MM.1S (cell line): ENCODE results near the gene IMMP2L.

Experiments used
- EZH2 ChIP-seq: fragments of 300-600 bp; sonication (generic); optimal IDR thresholded peaks from 2 replicates; pipeline ENCODE3; 2017; ENCODE audit warnings: low read depth, mild to moderate bottlenecking, antibody characterized with exemption, low read length, mixed read lengths
- TF ChIP-seq, protein P1 (sequence below): fragments of 300-600 bp; sonication (generic); IDR thresholded peaks from 2 replicates; pipeline ENCODE4 v1.5.1; 2016; ENCODE audit warnings: antibody characterized with exemption, low read length, mixed read lengths

DNA sequence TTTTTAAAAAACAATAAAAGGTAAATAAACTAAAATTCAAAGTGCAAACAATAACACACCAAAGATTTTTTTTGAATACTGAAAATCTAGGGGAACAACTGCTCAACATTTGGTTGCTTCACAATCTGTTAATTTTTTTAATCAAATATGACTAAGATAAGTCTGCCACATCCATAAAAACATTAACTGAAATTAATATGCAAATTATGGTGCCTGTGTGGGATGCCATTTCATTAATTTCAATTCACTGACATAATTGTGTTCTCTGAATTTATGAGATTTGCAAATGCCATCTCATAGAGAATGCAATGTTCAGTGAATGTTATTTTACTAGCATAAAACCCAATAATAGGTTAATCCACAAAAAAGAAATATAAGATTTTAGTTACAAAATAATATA is 237.5 kb downstream of the IMMP2L start:
- TF ChIP-seq EZH2: no peak
- TF ChIP-seq, protein P1, sequence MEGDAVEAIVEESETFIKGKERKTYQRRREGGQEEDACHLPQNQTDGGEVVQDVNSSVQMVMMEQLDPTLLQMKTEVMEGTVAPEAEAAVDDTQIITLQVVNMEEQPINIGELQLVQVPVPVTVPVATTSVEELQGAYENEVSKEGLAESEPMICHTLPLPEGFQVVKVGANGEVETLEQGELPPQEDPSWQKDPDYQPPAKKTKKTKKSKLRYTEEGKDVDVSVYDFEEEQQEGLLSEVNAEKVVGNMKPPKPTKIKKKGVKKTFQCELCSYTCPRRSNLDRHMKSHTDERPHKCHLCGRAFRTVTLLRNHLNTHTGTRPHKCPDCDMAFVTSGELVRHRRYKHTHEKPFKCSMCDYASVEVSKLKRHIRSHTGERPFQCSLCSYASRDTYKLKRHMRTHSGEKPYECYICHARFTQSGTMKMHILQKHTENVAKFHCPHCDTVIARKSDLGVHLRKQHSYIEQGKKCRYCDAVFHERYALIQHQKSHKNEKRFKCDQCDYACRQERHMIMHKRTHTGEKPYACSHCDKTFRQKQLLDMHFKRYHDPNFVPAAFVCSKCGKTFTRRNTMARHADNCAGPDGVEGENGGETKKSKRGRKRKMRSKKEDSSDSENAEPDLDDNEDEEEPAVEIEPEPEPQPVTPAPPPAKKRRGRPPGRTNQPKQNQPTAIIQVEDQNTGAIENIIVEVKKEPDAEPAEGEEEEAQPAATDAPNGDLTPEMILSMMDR: no peak
